Activated T-cell treated with anti-CD3 and anti-CD28 coated beads, Interleukin-2, amount 50 U/mL, for 24 hours (primary cell): ENCODE measurements around the gene RELB.

ENCODE experiments used
- DNase-seq: peaks from one replicate; pipeline ENCODE4 v3.0.0-alpha.2; 2020
- H3K27ac Mint-ChIP-seq: 2 replicates; pipeline ENCODE4 v1.8.0; 2020; ENCODE audit warnings: mild to moderate bottlenecking, mixed read lengths
- H3K27me3 Mint-ChIP-seq: 2 replicates; pipeline ENCODE4 v1.8.0; 2020; ENCODE audit warnings: mixed read lengths
- H3K36me3 Mint-ChIP-seq: 2 replicates; pipeline ENCODE4 v1.8.0; 2020; ENCODE audit warnings: low read depth, mixed read lengths
- H3K4me1 Mint-ChIP-seq: 2 replicates; pipeline ENCODE4 v1.8.0; 2020; ENCODE audit warnings: low read depth, mixed read lengths
- H3K4me3 Mint-ChIP-seq: 2 replicates; pipeline ENCODE4 v1.8.0; 2020; ENCODE audit warnings: mild to moderate bottlenecking, moderate library complexity, mixed read lengths
- H3K9me3 Mint-ChIP-seq: 2 replicates; pipeline ENCODE4 v1.8.0; 2020; ENCODE audit warnings: mixed read lengths

Gene RELB

DNA sequence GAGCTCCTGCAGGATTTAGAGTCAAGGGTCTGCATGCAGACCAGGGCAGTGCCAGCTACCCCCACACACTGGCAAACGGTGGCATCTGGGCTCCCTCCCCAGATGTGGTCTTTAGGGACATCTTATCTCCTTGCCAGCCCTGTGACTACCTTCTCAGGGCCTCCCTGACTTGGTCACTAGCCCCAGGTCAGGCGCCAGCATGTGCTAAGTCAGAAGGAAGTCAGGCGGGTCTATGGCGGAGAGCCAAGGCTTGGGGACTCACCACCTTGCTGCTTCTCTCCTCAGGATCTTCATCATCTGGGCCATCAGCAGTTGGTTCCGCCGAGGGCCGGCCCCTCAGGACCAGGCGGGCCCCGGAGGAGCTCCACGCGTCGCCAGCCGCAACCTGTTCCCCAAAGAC is 28.5 kb upstream of the RELB start:
- H3K4me1 Mint-ChIP-seq: peaks cover 2% of the 10 kb centered on the region
- H3K27ac Mint-ChIP-seq: no peak overlapping the region

DNA sequence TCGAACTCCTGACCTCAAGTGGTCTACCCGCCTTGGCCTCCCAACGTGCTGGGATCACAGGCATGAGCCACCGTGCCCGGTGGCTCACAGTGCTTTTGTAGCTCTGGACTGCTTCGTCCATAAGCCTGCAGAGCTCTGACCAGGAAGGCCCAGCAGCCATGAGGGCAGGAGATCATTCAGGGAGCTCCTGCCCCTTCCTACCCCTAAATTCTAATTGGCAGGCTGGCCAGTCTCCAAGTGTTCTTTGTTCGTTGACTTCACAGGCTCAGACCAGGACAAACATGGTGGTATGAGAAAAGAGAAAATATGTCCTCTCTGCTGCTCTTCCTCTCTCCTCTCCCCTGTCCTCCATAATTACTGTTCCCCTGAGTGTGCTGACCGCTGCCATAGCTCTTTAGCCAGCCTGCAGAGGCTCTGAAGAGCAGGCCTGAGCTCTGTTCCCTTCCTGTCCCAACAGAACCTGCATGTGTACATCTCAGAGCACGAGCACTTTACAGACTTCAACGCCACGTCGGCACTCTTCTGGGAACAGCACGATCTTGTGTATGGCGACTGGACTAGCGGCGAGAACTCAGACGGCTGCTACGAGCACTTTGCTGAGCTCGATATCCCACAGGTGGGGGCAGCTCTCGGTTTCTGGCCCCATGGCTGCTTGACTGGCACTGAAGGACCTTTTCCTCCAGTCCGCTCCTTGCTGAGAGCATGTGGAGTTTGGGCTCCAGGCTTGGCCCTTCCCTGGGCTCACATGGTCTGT is 27.1 kb upstream of the RELB start:
- Mint-ChIP-seq H3K4me3 (no peak overlapping the region), H3K36me3 (peaks cover 74% of the 10 kb centered on the region), H3K27ac (peak overlapping the region; percentile 74), H3K27me3 (no peaks in the 10 kb centered on the region), H3K4me1 (peaks cover 2% of the 10 kb centered on the region), H3K9me3 (no peaks in the 10 kb centered on the region)
- DNase-seq: no peak

More for the DNA sequence above, 28.5 kb upstream of the RELB start:
- peaks cover 72% of the 10 kb centered on the region for H3K36me3 Mint-ChIP-seq
- H3K9me3 Mint-ChIP-seq: no peaks in the 10 kb centered on the region
- no peak overlapping the region for H3K4me3 Mint-ChIP-seq
- no peaks in the 10 kb centered on the region for H3K27me3 Mint-ChIP-seq
- no peak for DNase-seq

DNA sequence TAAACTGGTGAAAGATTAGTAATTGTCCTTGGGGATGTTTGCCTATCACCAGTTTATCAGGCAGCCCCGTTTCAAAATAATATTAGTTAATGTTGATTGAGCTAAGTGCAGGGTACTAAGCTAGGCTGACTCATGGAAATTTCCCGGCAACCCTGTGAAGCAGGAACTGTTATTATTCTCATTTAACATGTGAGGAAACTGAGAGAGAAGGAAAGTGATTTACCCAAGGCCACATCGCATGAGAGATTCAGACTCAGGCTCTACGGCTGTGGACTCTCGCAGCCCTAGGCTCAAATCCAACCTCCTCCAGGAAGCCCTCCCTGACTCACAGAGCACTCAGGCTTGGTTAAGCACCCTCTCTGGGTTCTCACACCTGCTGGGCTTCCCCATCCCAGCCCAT is 26.4 kb upstream of the RELB start:
- Mint-ChIP-seq H3K27me3 (no peaks in the 10 kb centered on the region), H3K9me3 (no peaks in the 10 kb centered on the region), H3K36me3 (peaks cover 76% of the 10 kb centered on the region), H3K27ac (peak overlapping the region; percentile 74), H3K4me3 (no peak overlapping the region), H3K4me1 (peaks cover 2% of the 10 kb centered on the region)
- no peak for DNase-seq

DNA sequence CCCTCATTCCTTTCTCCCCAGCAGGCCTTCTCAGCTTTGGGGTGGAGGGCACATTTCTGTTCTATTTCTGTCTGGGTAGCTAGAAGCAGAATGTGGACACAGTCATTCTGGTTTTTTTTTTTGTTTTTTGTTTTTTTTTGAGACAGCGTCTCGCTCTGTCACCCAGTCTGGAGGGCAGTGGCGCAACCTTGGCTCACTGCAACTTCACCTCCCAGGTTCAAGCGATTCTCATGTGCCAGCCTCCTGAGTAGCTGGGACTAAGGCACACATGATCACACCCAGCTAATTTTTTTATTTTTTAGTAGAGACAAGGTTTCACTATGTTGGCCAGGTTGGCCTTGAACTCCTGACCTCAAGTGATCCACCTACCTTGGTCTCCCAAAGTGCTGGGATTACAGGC is 25.8 kb upstream of the RELB start:
- Mint-ChIP-seq H3K4me3 (no peak overlapping the region), H3K27ac (no peak overlapping the region), H3K27me3 (no peaks in the 10 kb centered on the region), H3K36me3 (peaks cover 77% of the 10 kb centered on the region), H3K4me1 (peaks cover 2% of the 10 kb centered on the region), H3K9me3 (no peaks in the 10 kb centered on the region)
- DNase-seq: no peak

DNA sequence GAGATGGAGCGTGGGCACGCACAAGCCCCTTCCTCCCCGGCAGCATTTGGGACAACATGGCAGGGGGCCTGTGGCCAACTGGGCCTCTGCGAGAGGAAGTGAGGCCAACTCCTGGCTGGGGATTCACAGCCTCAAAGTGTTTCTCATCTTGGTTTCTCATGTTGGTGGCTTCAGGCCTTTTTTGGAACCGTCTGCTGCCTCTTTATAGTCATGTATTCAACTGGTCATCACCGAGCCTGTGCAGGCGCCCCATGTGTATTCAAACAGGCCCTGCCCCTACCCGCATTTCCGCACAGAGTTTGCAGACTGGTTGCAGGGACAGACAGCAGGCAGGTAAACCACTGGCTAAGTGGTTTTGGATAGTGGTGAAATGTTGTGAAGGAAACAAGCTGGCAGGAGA is 17.3 kb upstream of the RELB start:
- Mint-ChIP-seq H3K4me3 (no peak overlapping the region), H3K27me3 (no peaks in the 10 kb centered on the region), H3K4me1 (no peaks in the 10 kb centered on the region), H3K9me3 (no peaks in the 10 kb centered on the region), H3K36me3 (peaks cover 73% of the 10 kb centered on the region), H3K27ac (peak overlapping the region; percentile 15)
- DNase-seq: no peak

DNA sequence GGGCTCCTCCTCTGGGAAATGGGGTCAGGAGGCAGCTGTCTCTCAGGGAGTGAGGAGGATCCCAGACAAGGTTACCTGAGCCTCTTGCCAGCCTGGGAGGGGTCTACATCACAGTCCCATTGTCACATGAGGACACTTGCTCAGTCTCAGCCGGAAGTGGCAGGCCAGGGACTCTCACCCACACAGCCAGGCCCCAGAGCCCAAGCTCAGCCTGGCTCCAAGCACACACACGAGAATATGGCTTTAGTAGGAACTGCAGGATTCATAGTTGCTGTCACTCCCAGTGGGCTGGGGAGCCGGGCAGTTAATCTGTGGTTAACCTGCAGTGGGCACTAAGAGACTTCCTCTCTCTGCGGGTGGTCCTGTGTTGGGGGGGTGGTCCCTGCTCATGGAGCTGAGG is 15.8 kb upstream of the RELB start:
- Mint-ChIP-seq H3K36me3 (peaks cover 74% of the 10 kb centered on the region), H3K27ac (peak overlapping the region; percentile 4), H3K9me3 (no peaks in the 10 kb centered on the region), H3K4me3 (no peak overlapping the region), H3K4me1 (no peaks in the 10 kb centered on the region), H3K27me3 (no peaks in the 10 kb centered on the region)
- DNase-seq: no peak

DNA sequence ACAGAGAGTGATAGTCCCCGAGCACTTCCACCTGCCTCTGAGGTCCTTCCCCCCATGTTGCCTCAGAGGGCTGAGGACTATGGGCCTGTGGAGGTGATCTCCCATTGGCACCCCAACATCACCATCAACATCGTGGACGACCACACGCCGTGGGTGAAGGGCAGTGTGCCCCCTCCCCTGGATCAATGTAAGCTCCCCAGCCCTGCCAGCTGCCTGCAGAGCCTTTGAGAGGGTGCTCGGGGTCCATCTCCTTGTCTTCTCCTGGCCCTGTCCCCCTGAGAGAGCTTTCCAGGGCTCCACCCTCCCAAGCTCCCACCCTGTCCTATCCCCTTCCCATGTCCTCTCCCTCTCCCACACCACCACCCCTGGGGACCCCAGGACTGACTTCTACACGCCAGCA is 14.9 kb upstream of the RELB start:
- no peak for DNase-seq
- H3K27me3 Mint-ChIP-seq: no peaks in the 10 kb centered on the region
- no peaks in the 10 kb centered on the region for H3K9me3 Mint-ChIP-seq
- peak overlapping the region; percentile 44 for H3K27ac Mint-ChIP-seq
- H3K4me3 Mint-ChIP-seq: no peak overlapping the region
- peaks cover 83% of the 10 kb centered on the region for H3K36me3 Mint-ChIP-seq
- H3K4me1 Mint-ChIP-seq: no peaks in the 10 kb centered on the region

DNA sequence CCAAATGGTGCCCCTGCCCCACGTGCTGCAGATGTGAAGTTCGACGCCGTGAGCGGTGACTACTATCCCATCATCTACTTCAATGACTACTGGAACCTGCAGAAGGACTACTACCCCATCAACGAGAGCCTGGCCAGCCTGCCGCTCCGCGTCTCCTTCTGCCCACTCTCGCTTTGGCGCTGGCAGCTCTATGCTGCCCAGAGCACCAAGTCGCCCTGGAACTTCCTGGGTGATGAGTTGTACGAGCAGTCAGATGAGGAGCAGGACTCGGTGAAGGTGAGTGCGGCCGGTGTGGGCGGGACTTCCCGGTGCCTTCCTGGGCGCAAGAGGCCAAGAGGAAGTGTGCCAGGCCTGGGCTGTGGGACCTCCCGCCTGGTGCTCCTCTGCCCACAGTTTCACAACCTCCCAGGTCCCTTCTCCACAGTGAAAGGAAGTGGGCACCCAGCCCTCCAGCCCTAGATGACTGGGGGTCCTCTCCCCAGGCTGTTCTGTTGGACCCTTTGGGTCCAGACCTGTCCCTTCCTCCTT is 14.1 kb upstream of the RELB start:
- DNase-seq: no peak
- Mint-ChIP-seq H3K4me3 (no peak overlapping the region), H3K27me3 (no peaks in the 10 kb centered on the region), H3K9me3 (no peaks in the 10 kb centered on the region), H3K27ac (peak overlapping the region; percentile 74), H3K4me1 (no peaks in the 10 kb centered on the region), H3K36me3 (peaks cover 85% of the 10 kb centered on the region)

DNA sequence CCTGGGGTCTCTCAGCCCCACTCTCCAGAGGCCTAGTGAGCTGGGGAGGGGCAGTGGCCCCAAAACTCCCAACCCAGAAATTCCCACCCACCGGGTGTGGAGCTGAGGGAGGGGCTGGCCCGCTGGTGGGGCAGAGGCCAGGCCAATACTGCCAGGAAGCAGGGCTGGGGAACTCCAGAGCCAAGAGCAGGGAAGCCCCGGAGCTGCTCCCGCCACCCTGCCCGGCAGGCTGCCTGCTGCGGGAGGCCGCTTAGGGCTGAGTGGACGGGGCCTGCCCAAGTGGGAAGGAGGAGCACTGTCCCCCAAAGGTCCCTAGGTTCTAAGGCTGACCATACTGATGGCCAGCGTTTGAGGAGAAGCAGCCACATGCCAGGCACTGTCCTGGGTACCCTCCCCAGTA is 13.0 kb upstream of the RELB start:
- Mint-ChIP-seq H3K9me3 (no peaks in the 10 kb centered on the region), H3K27me3 (no peaks in the 10 kb centered on the region), H3K4me1 (no peaks in the 10 kb centered on the region), H3K36me3 (peaks cover 80% of the 10 kb centered on the region), H3K4me3 (no peak overlapping the region), H3K27ac (no peak overlapping the region)
- no peak for DNase-seq

DNA sequence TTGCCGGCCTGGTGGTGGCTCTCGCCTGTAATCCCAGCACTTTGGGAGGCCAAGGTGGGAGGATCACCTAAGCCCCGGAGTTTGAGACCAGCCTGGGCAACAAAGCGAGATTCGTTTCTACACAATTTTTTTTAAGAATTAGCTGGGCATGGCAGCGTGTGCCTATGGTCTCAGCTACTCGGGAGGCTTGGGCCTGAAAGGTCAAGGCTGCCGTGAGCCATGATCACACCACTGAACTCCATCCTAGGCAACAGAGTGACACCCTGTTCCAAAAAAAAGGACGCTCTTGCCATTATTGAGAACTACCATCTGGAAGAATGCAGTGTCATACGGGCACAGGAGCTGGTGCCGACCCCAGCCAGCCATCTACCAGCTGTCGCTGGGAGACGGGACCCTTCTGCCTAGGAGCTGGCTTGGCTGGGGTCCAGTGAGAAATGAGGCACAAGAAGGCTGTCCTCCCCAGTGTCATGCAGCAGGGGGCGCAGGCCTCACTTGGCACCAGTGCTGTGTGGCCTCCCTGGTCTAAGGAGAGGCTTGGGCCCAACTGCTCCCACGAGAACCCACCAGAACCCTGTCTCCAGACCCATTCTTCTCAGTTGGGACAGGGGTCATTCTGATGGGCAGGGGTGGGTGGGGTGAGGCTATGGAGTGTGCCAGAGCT is 12.2 kb upstream of the RELB start:
- H3K36me3 Mint-ChIP-seq: peaks cover 86% of the 10 kb centered on the region
- DNase-seq: peak; percentile 75
- no peaks in the 10 kb centered on the region for H3K27me3 Mint-ChIP-seq
- no peak overlapping the region for H3K4me3 Mint-ChIP-seq
- H3K9me3 Mint-ChIP-seq: no peaks in the 10 kb centered on the region
- H3K27ac Mint-ChIP-seq: peak overlapping the region; percentile 11
- H3K4me1 Mint-ChIP-seq: no peaks in the 10 kb centered on the region

DNA sequence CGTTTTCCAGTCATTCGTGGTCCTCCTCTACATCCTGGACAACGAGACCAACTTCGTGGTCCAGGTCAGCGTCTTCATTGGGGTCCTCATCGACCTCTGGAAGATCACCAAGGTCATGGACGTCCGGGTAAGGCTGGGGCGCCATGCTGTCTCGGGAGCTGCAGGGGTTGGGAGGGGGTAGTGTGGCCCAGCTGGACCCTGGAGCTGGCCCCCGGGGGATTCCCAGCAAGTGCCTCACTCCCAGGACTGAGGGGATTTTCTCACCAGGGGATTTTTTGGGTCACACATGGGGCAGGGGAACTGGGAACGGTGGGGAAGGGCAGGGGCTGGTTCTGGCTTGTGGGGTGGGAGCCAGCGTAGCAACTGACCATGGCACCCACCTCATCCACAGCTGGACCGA is 10.8 kb upstream of the RELB start:
- H3K27me3 Mint-ChIP-seq: no peaks in the 10 kb centered on the region
- H3K9me3 Mint-ChIP-seq: no peaks in the 10 kb centered on the region
- peak overlapping the region; percentile 44 for H3K27ac Mint-ChIP-seq
- H3K4me3 Mint-ChIP-seq: no peak overlapping the region
- no peak for DNase-seq
- H3K4me1 Mint-ChIP-seq: no peaks in the 10 kb centered on the region
- peaks cover 78% of the 10 kb centered on the region for H3K36me3 Mint-ChIP-seq

DNA sequence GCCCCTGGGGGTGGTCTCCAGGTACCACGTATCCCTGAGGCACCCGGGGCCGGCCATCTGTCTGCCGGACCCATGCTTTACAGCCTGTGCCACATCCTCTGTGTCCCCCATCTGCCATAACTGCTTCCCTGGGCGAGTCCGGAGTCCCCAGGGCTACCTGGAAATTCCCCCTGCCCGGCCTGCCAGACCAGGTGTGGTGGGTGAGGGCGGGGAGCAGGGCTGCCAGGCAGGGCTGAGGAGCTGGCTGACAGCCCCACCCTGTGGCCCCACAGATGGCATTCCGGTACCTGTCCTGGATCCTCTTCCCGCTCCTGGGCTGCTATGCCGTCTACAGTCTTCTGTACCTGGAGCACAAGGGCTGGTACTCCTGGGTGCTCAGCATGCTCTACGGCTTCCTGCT is 10.3 kb upstream of the RELB start:
- peaks cover 73% of the 10 kb centered on the region for H3K36me3 Mint-ChIP-seq
- DNase-seq: no peak
- H3K4me3 Mint-ChIP-seq: no peak overlapping the region
- H3K9me3 Mint-ChIP-seq: no peaks in the 10 kb centered on the region
- no peaks in the 10 kb centered on the region for H3K4me1 Mint-ChIP-seq
- H3K27ac Mint-ChIP-seq: no peak overlapping the region
- no peaks in the 10 kb centered on the region for H3K27me3 Mint-ChIP-seq

DNA sequence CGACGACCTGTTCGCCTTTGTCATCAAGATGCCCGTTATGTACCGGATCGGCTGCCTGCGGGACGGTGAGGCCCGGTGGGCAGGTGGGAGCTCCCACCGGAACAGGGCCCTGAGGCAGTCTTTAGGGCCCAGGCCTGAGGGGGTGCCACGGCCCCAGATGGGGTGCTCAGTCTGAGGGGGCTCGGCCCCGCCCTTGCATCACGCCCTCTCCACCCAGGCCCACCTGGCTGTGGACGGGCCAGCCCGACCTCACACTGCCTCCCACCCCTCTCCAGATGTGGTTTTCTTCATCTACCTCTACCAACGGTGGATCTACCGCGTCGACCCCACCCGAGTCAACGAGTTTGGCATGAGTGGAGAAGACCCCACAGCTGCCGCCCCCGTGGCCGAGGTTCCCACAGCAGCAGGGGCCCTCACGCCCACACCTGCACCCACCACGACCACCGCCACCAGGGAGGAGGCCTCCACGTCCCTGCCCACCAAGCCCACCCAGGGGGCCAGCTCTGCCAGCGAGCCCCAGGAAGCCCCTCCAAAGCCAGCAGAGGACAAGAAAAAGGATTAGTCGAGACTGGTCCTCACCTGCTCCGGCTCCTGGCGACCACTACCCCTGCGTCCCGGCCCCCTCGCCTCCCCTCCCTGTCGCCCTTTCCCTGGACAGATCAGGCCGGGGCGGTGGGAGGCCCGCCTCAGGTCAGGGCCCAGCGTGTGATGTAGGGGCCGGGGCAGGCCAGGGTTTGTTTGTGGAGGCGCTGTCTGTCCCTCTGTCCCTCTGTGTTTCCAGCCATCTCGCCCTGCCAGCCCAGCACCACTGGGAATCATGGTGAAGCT is 8.7 kb upstream of the RELB start:
- no peak overlapping the region for H3K27ac Mint-ChIP-seq
- no peaks in the 10 kb centered on the region for H3K4me1 Mint-ChIP-seq
- no peaks in the 10 kb centered on the region for H3K27me3 Mint-ChIP-seq
- H3K4me3 Mint-ChIP-seq: no peak overlapping the region
- H3K36me3 Mint-ChIP-seq: peaks cover 57% of the 10 kb centered on the region
- H3K9me3 Mint-ChIP-seq: no peaks in the 10 kb centered on the region
- DNase-seq: no peak

DNA sequence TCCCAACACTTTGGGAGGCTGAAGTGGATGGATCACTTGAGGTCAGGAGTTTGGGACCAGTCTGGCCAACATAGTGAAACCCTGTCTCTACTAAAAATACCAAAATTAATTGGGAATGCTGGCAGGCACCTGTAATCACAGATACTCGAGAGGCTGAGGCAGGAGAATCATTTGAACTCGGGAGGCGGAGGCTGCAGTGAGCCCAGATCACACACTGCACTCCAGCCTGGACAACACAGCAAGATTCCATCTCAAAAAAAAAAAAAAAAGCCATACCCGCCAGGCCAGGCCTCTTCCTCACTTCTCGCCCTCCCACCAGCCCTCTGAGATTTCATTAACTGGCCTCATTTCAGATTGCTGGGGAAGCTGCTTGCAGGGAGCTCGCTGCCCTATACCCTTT is 7.7 kb upstream of the RELB start:
- Mint-ChIP-seq H3K27ac (peak overlapping the region; percentile 18), H3K36me3 (peaks cover 52% of the 10 kb centered on the region), H3K4me1 (no peaks in the 10 kb centered on the region), H3K4me3 (no peak overlapping the region), H3K9me3 (no peaks in the 10 kb centered on the region), H3K27me3 (no peaks in the 10 kb centered on the region)
- no peak for DNase-seq
